SK-N-MC (cell line): ENCODE data around the gene MRPL30.

Experiments used
- EZH2 ChIP-seq: fragments of 200-600 bp; sonication (generic); IDR thresholded peaks from one replicate; pipeline ENCODE4 v1.6.1; 2017; ENCODE audit warnings: antibody characterized with exemption
- POLR2AphosphoS5 ChIP-seq: IDR thresholded peaks from 2 replicates; pipeline ENCODE4 v1.6.1; 2012; ENCODE audit warnings: mild to moderate bottlenecking, low read depth, low read length, borderline replicate concordance

- TF ChIP-seq POLR2AphosphoS5, result peak; percentile 73
- TF ChIP-seq EZH2, result no peak
Observed at GRCh38 chr2:99141110-99142108, 39.6 kb upstream of the MRPL30 start, which contains the start of gene C2orf15.
